GM21825 (cell line): ENCODE measurements around the gene EZH1.
"Not testable (repeated sequence)": the region's sequence is repeated elsewhere in the genome, so short reads cannot be mapped to it uniquely, and the experiment has no call there.

ENCODE experiments used
- ATAC-seq: cut with Tn5 transposase; IDR thresholded peaks from one replicate; pipeline ENCODE4 v1.9.1; 2021; ENCODE audit warnings: mild to moderate bottlenecking, moderate library complexity; ENCODE audit not compliant: unreplicated experiment

Gene EZH1

GRCh38 chr17:42673266-42673884 lies 71.5 kb downstream of the EZH1 start:
- ATAC-seq = no peak

GRCh38 chr17:42672038-42672437 lies 72.8 kb downstream of the EZH1 start:
- ATAC-seq = no peak

- ATAC-seq = no peak
Observed at GRCh38 chr17:42670789-42671657, 73.8 kb downstream of the EZH1 start.

- ATAC-seq = no peak
Observed at GRCh38 chr17:42669977-42670788, 74.7 kb downstream of the EZH1 start.

GRCh38 chr17:42669705-42669976 lies 75.2 kb downstream of the EZH1 start:
- no peak for ATAC-seq

- no peak for ATAC-seq
Observed at GRCh38 chr17:42667088-42667951, 77.5 kb downstream of the EZH1 start.

GRCh38 chr17:42666126-42666525 lies 78.7 kb downstream of the EZH1 start:
- ATAC-seq = not testable (repeated sequence)

- no peak for ATAC-seq
Observed at GRCh38 chr17:42665581-42666001, 79.2 kb downstream of the EZH1 start.

GRCh38 chr17:42660692-42661345 lies 84.0 kb downstream of the EZH1 start:
- ATAC-seq = no peak

- not testable (repeated sequence) for ATAC-seq
Observed at GRCh38 chr17:42659932-42660274, 84.9 kb downstream of the EZH1 start.

GRCh38 chr17:42659079-42659931 lies 85.5 kb downstream of the EZH1 start, which contains the start of gene TUBG2:
Gene TUBG2, plus strand, starts transcription at chr17:42659284. Its CDS starts 220 bp downstream, at chr17:42659504.
- ATAC-seq = no peak

GRCh38 chr17:42657824-42658588 lies 86.8 kb downstream of the EZH1 start:
- no peak for ATAC-seq

GRCh38 chr17:42655528-42655927 lies 89.3 kb downstream of the EZH1 start:
- no peak for ATAC-seq

GRCh38 chr17:42653179-42654124 lies 91.4 kb downstream of the EZH1 start:
- no peak for ATAC-seq

GRCh38 chr17:42651392-42651791 lies 93.4 kb downstream of the EZH1 start:
- ATAC-seq = no peak
